T-helper 2 cell treated with Interferon-gamma antibody and Interleukin-4, amounts not matched to agents 5 μg/mL and 100 μg/mL, for 36 hours (primary cell): ENCODE results near the gene SLC25A21.

Experiments
- DNase-seq: peaks from one replicate; pipeline ENCODE4 v3.0.0; 2021; ENCODE audit warnings: low spot score
- H3K27ac Mint-ChIP-seq: one replicate; pipeline ENCODE4 v1.8.0; 2021; ENCODE audit warnings: mild to moderate bottlenecking, mixed read lengths
- H3K27me3 Mint-ChIP-seq: one replicate; pipeline ENCODE4 v1.8.0; 2021; ENCODE audit warnings: low read depth, mixed read lengths
- H3K36me3 Mint-ChIP-seq: one replicate; pipeline ENCODE4 v1.8.0; 2021; ENCODE audit warnings: low read depth, mixed read lengths
- H3K4me1 Mint-ChIP-seq: one replicate; pipeline ENCODE4 v1.8.0; 2021; ENCODE audit warnings: low read depth, mixed read lengths
- H3K4me3 Mint-ChIP-seq: one replicate; pipeline ENCODE4 v1.8.0; 2022; ENCODE audit warnings: mild to moderate bottlenecking, moderate library complexity, mixed read lengths
- H3K9me3 Mint-ChIP-seq: one replicate; pipeline ENCODE4 v1.8.0; 2021; ENCODE audit warnings: mixed read lengths

SLC25A21 gene

GRCh38 chr14:36976571-36977023 is 195.8 kb downstream of the SLC25A21 start:
- DNase-seq = no peak
- Mint-ChIP-seq H3K36me3 (no peaks in the 10 kb centered on the region), H3K9me3 (peaks cover 5% of the 10 kb centered on the region), H3K27me3 (no peaks in the 10 kb centered on the region), H3K4me3 (no peak overlapping the region), H3K4me1 (no peaks in the 10 kb centered on the region), H3K27ac (no peak overlapping the region)

DNA sequence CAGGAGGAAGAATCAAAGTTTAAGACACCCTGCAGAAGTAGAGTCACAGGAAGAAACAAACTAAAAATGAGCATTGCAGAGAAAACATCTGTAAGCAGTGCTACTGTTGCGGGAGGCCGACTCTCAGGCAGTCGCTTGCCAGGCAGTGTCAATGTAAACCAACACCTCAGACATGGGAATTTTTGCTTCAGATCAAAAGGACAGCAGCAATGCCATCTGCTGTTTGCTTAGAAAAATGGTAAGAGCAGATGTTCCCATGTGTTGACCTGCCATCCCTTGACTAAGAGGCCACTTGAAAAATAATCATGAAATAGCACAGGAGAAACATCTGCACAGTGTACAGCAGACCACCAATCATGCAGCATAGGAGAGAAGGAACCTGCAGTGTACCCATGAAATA is 196.6 kb downstream of the SLC25A21 start:
- H3K4me3 Mint-ChIP-seq = no peak overlapping the region
- no peaks in the 10 kb centered on the region for H3K36me3 Mint-ChIP-seq
- no peaks in the 10 kb centered on the region for H3K4me1 Mint-ChIP-seq
- DNase-seq = no peak
- H3K27me3 Mint-ChIP-seq = no peaks in the 10 kb centered on the region
- no peak overlapping the region for H3K27ac Mint-ChIP-seq
- H3K9me3 Mint-ChIP-seq = peaks cover 7% of the 10 kb centered on the region

GRCh38 chr14:36974985-36975384 is 197.4 kb downstream of the SLC25A21 start:
- no peaks in the 10 kb centered on the region for H3K27me3 Mint-ChIP-seq
- no peaks in the 10 kb centered on the region for H3K36me3 Mint-ChIP-seq
- no peak overlapping the region for H3K4me3 Mint-ChIP-seq
- no peak overlapping the region for H3K27ac Mint-ChIP-seq
- no peak for DNase-seq
- peaks cover 7% of the 10 kb centered on the region for H3K9me3 Mint-ChIP-seq
- H3K4me1 Mint-ChIP-seq = no peaks in the 10 kb centered on the region

GRCh38 chr14:36973806-36974442 is 198.5 kb downstream of the SLC25A21 start:
- Mint-ChIP-seq H3K27ac (no peak overlapping the region), H3K4me1 (no peaks in the 10 kb centered on the region), H3K27me3 (no peaks in the 10 kb centered on the region), H3K4me3 (no peak overlapping the region), H3K9me3 (peaks cover 7% of the 10 kb centered on the region), H3K36me3 (no peaks in the 10 kb centered on the region)
- no peak for DNase-seq

DNA sequence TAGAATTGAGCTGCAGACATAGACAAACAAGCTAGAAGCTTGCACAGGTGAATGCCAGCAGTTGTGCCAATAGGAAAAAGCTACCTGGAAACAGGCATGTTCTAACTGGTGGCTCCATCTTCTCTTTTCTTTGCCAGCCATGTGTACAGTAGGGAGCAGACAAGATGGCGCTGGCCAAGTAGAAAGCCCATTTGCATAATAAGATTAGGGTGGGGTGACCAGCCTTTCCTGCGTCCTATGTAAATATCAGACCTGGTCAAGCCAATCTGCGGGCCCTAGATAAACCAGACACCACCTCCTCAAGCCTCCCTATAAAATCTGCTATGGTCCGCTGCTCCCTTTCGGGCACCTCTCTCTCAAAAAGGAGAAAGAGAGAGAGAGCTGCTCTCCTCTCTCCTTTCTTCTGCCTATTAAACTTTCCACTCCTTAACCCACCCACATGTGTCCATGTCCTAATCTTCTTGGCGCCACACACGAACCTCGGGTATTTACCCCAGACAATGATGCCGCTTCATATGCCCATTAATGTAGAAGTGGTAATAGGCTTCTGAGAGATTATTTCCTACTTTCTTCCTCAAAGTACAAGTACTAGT is 201.0 kb downstream of the SLC25A21 start:
- H3K4me1 Mint-ChIP-seq = no peaks in the 10 kb centered on the region
- H3K4me3 Mint-ChIP-seq = no peak overlapping the region
- H3K36me3 Mint-ChIP-seq = no peaks in the 10 kb centered on the region
- peaks cover 7% of the 10 kb centered on the region for H3K9me3 Mint-ChIP-seq
- DNase-seq = no peak
- no peaks in the 10 kb centered on the region for H3K27me3 Mint-ChIP-seq
- no peak overlapping the region for H3K27ac Mint-ChIP-seq

DNA sequence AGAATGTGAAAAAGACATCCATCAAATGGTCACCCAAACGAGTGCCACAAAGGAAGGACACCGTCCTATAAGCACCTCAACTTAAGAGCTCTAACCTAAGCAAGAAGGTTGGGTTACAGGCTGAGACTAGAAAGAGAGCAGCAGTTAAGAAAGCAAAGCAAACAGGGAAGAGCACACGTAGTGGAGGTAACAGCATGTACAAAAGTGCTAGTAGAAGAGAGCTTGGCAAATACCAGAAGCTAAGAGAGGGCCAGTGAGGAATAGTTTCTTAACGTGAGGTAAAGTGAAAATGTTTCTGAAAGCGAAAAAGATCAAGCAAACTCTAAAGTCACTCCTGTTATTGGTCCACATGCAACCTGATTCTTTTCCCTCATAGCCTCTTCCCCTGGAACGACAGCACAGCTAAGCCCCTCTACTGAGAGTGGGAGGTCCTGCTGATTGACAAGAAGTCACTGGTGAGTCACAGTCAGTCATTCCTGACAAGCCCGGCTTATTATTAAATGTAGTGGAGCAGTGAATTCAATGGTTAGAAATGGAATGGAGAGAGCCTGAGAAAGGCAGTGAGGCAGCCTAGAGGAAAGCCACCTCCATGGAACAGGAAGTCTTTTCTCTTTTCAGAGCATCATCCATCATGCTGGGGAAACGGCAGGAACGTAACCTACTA is 204.4 kb downstream of the SLC25A21 start:
- DNase-seq = no peak

GRCh38 chr14:36955967-36956366 is 216.4 kb downstream of the SLC25A21 start:
- no peak for DNase-seq
- H3K4me1 Mint-ChIP-seq = no peaks in the 10 kb centered on the region
- H3K36me3 Mint-ChIP-seq = no peaks in the 10 kb centered on the region
- no peaks in the 10 kb centered on the region for H3K27me3 Mint-ChIP-seq
- H3K9me3 Mint-ChIP-seq = no peaks in the 10 kb centered on the region
- no peak overlapping the region for H3K4me3 Mint-ChIP-seq
- no peak overlapping the region for H3K27ac Mint-ChIP-seq

More for the DNA sequence above, 204.4 kb downstream of the SLC25A21 start:
- Mint-ChIP-seq H3K4me1 (no peaks in the 10 kb centered on the region), H3K27ac (no peak overlapping the region), H3K27me3 (no peaks in the 10 kb centered on the region), H3K36me3 (no peaks in the 10 kb centered on the region), H3K4me3 (no peak overlapping the region), H3K9me3 (peaks cover 4% of the 10 kb centered on the region)

- no peak for DNase-seq
- H3K27me3 Mint-ChIP-seq = no peaks in the 10 kb centered on the region
- no peaks in the 10 kb centered on the region for H3K4me1 Mint-ChIP-seq
- no peak overlapping the region for H3K27ac Mint-ChIP-seq
- no peaks in the 10 kb centered on the region for H3K9me3 Mint-ChIP-seq
- H3K4me3 Mint-ChIP-seq = no peak overlapping the region
- no peaks in the 10 kb centered on the region for H3K36me3 Mint-ChIP-seq
Observed at GRCh38 chr14:36955376-36955775, 217.0 kb downstream of the SLC25A21 start.

GRCh38 chr14:36952689-36953088 is 219.7 kb downstream of the SLC25A21 start:
- no peak for DNase-seq
- Mint-ChIP-seq H3K9me3 (no peaks in the 10 kb centered on the region), H3K27me3 (no peaks in the 10 kb centered on the region), H3K27ac (no peak overlapping the region), H3K4me1 (no peaks in the 10 kb centered on the region), H3K4me3 (no peak overlapping the region), H3K36me3 (no peaks in the 10 kb centered on the region)

DNA sequence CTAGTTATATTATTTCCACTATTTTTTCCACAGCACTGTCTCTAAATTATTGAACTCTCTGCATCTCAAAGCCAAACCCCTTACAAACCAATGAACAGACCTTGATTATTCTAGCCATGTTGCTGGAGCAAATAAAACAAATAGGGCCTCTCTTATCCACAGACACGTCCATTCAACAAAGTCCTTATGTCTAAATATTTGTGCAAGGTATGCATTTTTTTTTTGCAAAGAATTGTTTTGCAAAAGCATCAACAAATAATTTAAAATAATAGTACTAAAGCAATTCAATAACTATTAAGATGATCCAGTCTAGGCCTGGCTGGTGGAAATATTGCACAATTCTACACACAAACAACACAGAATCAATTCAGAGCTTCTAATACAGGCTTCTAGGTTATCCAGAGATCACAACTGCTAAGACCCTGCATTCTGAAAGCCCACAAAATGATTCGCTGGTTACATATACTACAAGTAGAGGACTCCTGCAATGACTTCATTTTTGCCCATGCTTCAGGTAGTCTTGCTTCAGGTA is 221.0 kb downstream of the SLC25A21 start:
- Mint-ChIP-seq H3K9me3 (no peaks in the 10 kb centered on the region), H3K36me3 (no peaks in the 10 kb centered on the region), H3K27me3 (no peaks in the 10 kb centered on the region), H3K4me1 (no peaks in the 10 kb centered on the region), H3K27ac (no peak overlapping the region), H3K4me3 (no peak overlapping the region)
- no peak for DNase-seq

DNA sequence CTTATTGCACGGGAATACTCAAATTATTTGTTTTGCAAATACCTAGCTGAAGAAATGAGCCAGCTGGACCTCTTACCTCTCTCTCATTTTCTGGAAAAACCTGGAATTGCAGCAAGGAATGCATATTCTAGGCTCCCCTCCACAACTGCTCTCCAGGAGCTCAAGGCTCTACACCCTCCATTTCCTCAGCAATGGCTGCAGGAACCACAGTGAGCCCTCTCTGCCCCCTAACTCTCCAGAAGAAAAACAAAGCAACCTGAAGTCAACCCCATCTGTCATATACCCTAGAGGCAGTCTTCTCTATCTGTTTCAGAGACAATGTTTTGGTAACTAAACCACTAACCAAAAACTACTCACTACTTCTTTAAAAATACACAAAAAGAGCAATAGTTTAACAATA is 221.6 kb downstream of the SLC25A21 start:
- H3K4me1 Mint-ChIP-seq = no peaks in the 10 kb centered on the region
- H3K4me3 Mint-ChIP-seq = no peak overlapping the region
- H3K9me3 Mint-ChIP-seq = no peaks in the 10 kb centered on the region
- H3K36me3 Mint-ChIP-seq = no peaks in the 10 kb centered on the region
- no peaks in the 10 kb centered on the region for H3K27me3 Mint-ChIP-seq
- DNase-seq = no peak
- H3K27ac Mint-ChIP-seq = no peak overlapping the region

GRCh38 chr14:36949371-36949770 is 223.0 kb downstream of the SLC25A21 start:
- no peak overlapping the region for H3K27ac Mint-ChIP-seq

DNA sequence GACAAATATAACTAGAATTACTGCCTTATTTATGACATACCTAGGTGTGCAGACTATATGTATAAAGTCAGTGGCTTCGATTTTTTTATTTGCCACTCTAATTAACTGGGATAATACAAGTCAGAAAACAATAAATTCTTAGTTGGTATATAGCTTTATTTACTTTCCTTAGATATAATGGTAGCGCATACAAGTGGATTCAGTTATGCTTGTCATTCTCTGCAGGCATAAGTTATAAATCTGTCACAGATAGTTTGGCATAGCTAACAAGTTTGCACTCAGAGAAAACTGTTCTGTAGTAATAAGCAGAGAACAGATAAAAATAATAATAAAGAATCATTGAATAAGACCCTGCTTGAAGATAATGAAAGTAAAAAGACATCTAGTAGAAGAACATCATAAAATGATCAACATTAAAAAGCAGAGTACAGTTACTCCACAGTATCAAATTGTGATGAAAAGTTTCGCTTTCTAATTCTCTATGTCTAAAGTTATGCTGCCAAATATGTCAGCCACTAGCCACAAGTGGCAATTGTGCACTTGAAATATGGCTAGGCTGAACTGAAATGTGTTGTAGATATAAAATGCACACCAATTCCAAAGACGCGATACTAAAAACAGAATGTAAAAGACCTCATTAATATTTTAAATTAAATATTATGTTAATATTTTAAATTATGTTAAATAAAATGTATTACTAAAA is 224.1 kb downstream of the SLC25A21 start:
- no peaks in the 10 kb centered on the region for H3K27me3 Mint-ChIP-seq
- no peak overlapping the region for H3K4me3 Mint-ChIP-seq

More at GRCh38 chr14:36949371-36949770, 223.0 kb downstream of the SLC25A21 start:
- no peak for DNase-seq
- no peaks in the 10 kb centered on the region for H3K36me3 Mint-ChIP-seq
- no peak overlapping the region for H3K4me3 Mint-ChIP-seq
- no peaks in the 10 kb centered on the region for H3K27me3 Mint-ChIP-seq
- no peaks in the 10 kb centered on the region for H3K9me3 Mint-ChIP-seq
- H3K4me1 Mint-ChIP-seq = no peaks in the 10 kb centered on the region

GRCh38 chr14:36947362-36947761 is 225.0 kb downstream of the SLC25A21 start:
- Mint-ChIP-seq H3K4me3 (no peak overlapping the region), H3K9me3 (no peaks in the 10 kb centered on the region), H3K27ac (no peak overlapping the region), H3K36me3 (no peaks in the 10 kb centered on the region), H3K4me1 (no peaks in the 10 kb centered on the region), H3K27me3 (no peaks in the 10 kb centered on the region)
- no peak for DNase-seq

More for the DNA sequence above, 224.1 kb downstream of the SLC25A21 start:
- no peaks in the 10 kb centered on the region for H3K36me3 Mint-ChIP-seq
- H3K4me1 Mint-ChIP-seq = no peaks in the 10 kb centered on the region
- H3K27ac Mint-ChIP-seq = no peak overlapping the region
- no peak for DNase-seq
- H3K9me3 Mint-ChIP-seq = no peaks in the 10 kb centered on the region
